K562 (cell line): Measurements from ENCODE around the gene GPN1. TPM values are rescaled to one million over a fixed set of nuclear protein-coding genes. Genes with fewer than 3 reads are reported as not detected.

Source experiments
- ATF4 ChIP-seq: fragments of 450-650 bp; formaldehyde crosslinking; IDR thresholded peaks from 2 replicates; pipeline ENCODE4 v1.4.0; 2022; ENCODE audit warnings: mild to moderate bottlenecking, moderate library complexity
- BCL6 ChIP-seq: fragments of 250-450 bp; sonication (Bioruptor Pico); IDR thresholded peaks from 2 replicates; pipeline ENCODE4 v1.4.0; 2020
- CREB3L1 ChIP-seq: fragments of 450-650 bp; IDR thresholded peaks from 2 replicates; pipeline ENCODE4 v1.6.1; 2014; ENCODE audit warnings: low read depth, mild to moderate bottlenecking, moderate library complexity, borderline replicate concordance
- FOXA3 ChIP-seq, 2 experiments: fragments of 450-650 bp in 1 of 2; sonication (generic) in 1 of 2; formaldehyde crosslinking; IDR thresholded peaks in 1 of 2; conservative IDR thresholded peaks in 1 of 2; 2 replicates each; pipeline versions ENCODE4 v1.4.0 to v1.8.0; 2020 to 2022; ENCODE audit warnings: mild to moderate bottlenecking in 2 of 2, missing genetic modification reagents in 1 of 2
- GABPA ChIP-seq: fragments of 200-800 bp; sonication (Bioruptor generic); conservative IDR thresholded peaks from 2 replicates; pipeline ENCODE4 v1.6.1; 2016; ENCODE audit warnings: low read depth, missing genetic modification characterization, missing compliant biosample characterization
- HDAC3 ChIP-seq: fragments of 450-650 bp; IDR thresholded peaks from 2 replicates; pipeline ENCODE4 v1.6.1; 2018; ENCODE audit warnings: borderline replicate concordance, mild to moderate bottlenecking, moderate library complexity; ENCODE audit not compliant: partially characterized antibody
- KAT8 ChIP-seq: fragments of 450-650 bp; IDR thresholded peaks from 2 replicates; pipeline ENCODE4 v1.6.1; 2016; ENCODE audit warnings: low read depth, mild to moderate bottlenecking
- KLF1 ChIP-seq: fragments of 450-650 bp; IDR thresholded peaks from 2 replicates; pipeline ENCODE4 v1.6.1; 2016; ENCODE audit warnings: missing genetic modification characterization, missing compliant biosample characterization
- PHF20 ChIP-seq: fragments of 450-650 bp; IDR thresholded peaks from 2 replicates; pipeline ENCODE4 v1.6.1; 2018; ENCODE audit not compliant: partially characterized antibody
- POLR3G ChIP-seq: IDR thresholded peaks from 2 replicates; pipeline ENCODE4 v1.6.1; 2011; ENCODE audit not compliant: insufficient read length, insufficient replicate concordance; ENCODE audit errors: extremely low read depth
- SMARCE1 ChIP-seq: fragments of 450-650 bp; IDR thresholded peaks from 2 replicates; pipeline ENCODE4 v1.7.1; 2016; ENCODE audit warnings: mild to moderate bottlenecking
- SUPT5H ChIP-seq: fragments of 450-650 bp; IDR thresholded peaks from 2 replicates; pipeline ENCODE4 v1.6.1; 2016
- XRCC4 ChIP-seq: IDR thresholded peaks from one replicate; pipeline ENCODE4 v1.6.1; 2011; ENCODE audit not compliant: insufficient read depth, insufficient read length; ENCODE audit errors: extremely low read depth
- ZBTB8A ChIP-seq: fragments of 450-650 bp; IDR thresholded peaks from 2 replicates; pipeline ENCODE4 v1.6.1; 2018; ENCODE audit warnings: mild to moderate bottlenecking, moderate library complexity; ENCODE audit not compliant: partially characterized antibody
- ZC3H4 ChIP-seq: sonication (generic); formaldehyde crosslinking; IDR thresholded peaks from 2 replicates; pipeline ENCODE4 v1.9.0; 2021; ENCODE audit warnings: missing genetic modification reagents, borderline replicate concordance
- ZKSCAN8 ChIP-seq: fragments of 200-800 bp; sonication (Bioruptor generic); IDR thresholded peaks from 2 replicates; pipeline ENCODE4 v1.6.1; 2016; ENCODE audit warnings: missing genetic modification characterization, missing compliant biosample characterization
- ZNF766 ChIP-seq: fragments of 200-800 bp; sonication (Bioruptor generic); conservative IDR thresholded peaks from 2 replicates; pipeline ENCODE4 v1.6.1; 2016; ENCODE audit warnings: missing genetic modification characterization, missing compliant biosample characterization
- polyA plus RNA-seq, 8 experiments: library from polyadenylated mRNA; depleted of rRNA in 4 of 8; stranded (reverse) in 5 of 8; unstranded in 3 of 8; fragments of >200 nt; fragmentation: Nextera tagmentation in 2 of 8; fragmentation: Illumina TruSeq in 1 of 8; extraction: Ambion mirVana in 2 of 8; extraction: Trizol in 1 of 8; gene quantifications; 2 replicates each; pipeline versions ENCODE4 v1.2.1 to v1.2.3, GENCODE V29; 2011 to 2014; ENCODE audit warnings: inconsistent platforms in 1 of 8, missing spikeins in 1 of 8
- total RNA-seq, 7 experiments: library from RNA; depleted of rRNA in 6 of 7; stranded (reverse); fragments of >200 nt in 6 of 7; fragmentation: Illumina TruSeq in 2 of 7; extraction: Trizol in 2 of 7; gene quantifications; 2 replicates each; pipeline versions ENCODE4 v1.2.1 to v1.2.3, GENCODE V29; 2011 to 2021; ENCODE audit warnings: low replicate concordance in 1 of 7
- TF ChIP-seq, protein P1 (sequence below): IDR thresholded peaks from 2 replicates; pipeline ENCODE4 v1.6.1; 2011; ENCODE audit not compliant: insufficient read length; ENCODE audit errors: extremely low read depth
- TF ChIP-seq, protein P2 (sequence below): fragments of 450-650 bp; IDR thresholded peaks from 2 replicates; pipeline ENCODE4 v1.7.1; 2018; ENCODE audit warnings: mild to moderate bottlenecking, low read depth; ENCODE audit not compliant: partially characterized antibody
- TF ChIP-seq, protein P3 (sequence below): sonication (generic); formaldehyde crosslinking; IDR thresholded peaks from 2 replicates; pipeline ENCODE4 v1.8.1; 2023; ENCODE audit warnings: mild to moderate bottlenecking, missing genetic modification reagents, moderate library complexity

The GPN1 gene
- total and polyA plus RNA-seq, 9 of the 15 experiments (the other 6 are each of a cell fraction or from before 2014, with no cell fraction given) = 23.4 to 171 (median 48.2) TPM

GRCh38 chr2:27628767-27629709 is at the start of gene GPN1, which contains the start of gene CCDC121 (continued):
- TF ChIP-seq KLF1 (tag) (0 out of 2 replicates have a peak, but pooled peaks have one; percentile 17), FOXA3 (CRISPR knock-in tag; conservative IDR thresholded peaks at IDR 0.05 in 1 of 2, IDR thresholded peaks at IDR 0.05 in 1 of 2) (0 out of 4 replicates have a peak, but pooled peaks of 1 of the 2 experiments have one; percentile 22), ZBTB8A (no peak), BCL6 (CRISPR knock-in tag) (no peak), ATF4 (CRISPR knock-in tag) (no peak), ZNF766 (CRISPR knock-in tag) (no peak), ZKSCAN8 (CRISPR knock-in tag) (no peak), POLR3G (no peak), CREB3L1 (peak; percentile 80), GABPA (tag) (peak; percentile 93), ZC3H4 (no peak), HDAC3 (peak; percentile 25), XRCC4 (no peak), KAT8 (no peak), PHF20 (peak; percentile 97), SMARCE1 (0 out of 2 replicates have a peak, but pooled peaks have one; percentile 16), SUPT5H (peak; percentile 96)
- TF ChIP-seq, protein P1, sequence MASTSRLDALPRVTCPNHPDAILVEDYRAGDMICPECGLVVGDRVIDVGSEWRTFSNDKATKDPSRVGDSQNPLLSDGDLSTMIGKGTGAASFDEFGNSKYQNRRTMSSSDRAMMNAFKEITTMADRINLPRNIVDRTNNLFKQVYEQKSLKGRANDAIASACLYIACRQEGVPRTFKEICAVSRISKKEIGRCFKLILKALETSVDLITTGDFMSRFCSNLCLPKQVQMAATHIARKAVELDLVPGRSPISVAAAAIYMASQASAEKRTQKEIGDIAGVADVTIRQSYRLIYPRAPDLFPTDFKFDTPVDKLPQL = no peak
- TF ChIP-seq, protein P2, sequence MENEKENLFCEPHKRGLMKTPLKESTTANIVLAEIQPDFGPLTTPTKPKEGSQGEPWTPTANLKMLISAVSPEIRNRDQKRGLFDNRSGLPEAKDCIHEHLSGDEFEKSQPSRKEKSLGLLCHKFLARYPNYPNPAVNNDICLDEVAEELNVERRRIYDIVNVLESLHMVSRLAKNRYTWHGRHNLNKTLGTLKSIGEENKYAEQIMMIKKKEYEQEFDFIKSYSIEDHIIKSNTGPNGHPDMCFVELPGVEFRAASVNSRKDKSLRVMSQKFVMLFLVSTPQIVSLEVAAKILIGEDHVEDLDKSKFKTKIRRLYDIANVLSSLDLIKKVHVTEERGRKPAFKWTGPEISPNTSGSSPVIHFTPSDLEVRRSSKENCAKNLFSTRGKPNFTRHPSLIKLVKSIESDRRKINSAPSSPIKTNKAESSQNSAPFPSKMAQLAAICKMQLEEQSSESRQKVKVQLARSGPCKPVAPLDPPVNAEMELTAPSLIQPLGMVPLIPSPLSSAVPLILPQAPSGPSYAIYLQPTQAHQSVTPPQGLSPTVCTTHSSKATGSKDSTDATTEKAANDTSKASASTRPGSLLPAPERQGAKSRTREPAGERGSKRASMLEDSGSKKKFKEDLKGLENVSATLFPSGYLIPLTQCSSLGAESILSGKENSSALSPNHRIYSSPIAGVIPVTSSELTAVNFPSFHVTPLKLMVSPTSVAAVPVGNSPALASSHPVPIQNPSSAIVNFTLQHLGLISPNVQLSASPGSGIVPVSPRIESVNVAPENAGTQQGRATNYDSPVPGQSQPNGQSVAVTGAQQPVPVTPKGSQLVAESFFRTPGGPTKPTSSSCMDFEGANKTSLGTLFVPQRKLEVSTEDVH = peak; percentile 57
- TF ChIP-seq, protein P3, sequence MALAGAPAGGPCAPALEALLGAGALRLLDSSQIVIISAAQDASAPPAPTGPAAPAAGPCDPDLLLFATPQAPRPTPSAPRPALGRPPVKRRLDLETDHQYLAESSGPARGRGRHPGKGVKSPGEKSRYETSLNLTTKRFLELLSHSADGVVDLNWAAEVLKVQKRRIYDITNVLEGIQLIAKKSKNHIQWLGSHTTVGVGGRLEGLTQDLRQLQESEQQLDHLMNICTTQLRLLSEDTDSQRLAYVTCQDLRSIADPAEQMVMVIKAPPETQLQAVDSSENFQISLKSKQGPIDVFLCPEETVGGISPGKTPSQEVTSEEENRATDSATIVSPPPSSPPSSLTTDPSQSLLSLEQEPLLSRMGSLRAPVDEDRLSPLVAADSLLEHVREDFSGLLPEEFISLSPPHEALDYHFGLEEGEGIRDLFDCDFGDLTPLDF (CRISPR knock-in tag) = no peak
